ENCODE data around the gene MCOLN2. TPM values are rescaled to one million over a fixed set of nuclear protein-coding genes. Genes with fewer than 3 reads are reported as not detected.
A peak's percentile ranks its signal among the peaks of the same experiment; 100 is the strongest.

The MCOLN2 gene
- total RNA-seq, 1 donor from 2014 or later = 0.11 TPM

- H3K79me2 ChIP-seq (ENCODE audit: low read depth) = no peaks in the 10 kb centered on the region
- H3F3A ChIP-seq (ENCODE audit: low read depth) = peaks cover 11% of the 10 kb centered on the region
- H3K27ac Mint-ChIP-seq = no peak overlapping the region
- peaks cover 13% of the 10 kb centered on the region for H3K4me1 Mint-ChIP-seq
- no peak for DNase-seq (ENCODE audit: low spot score)
- H2AFZ ChIP-seq (replicated peaks) = no peak overlapping the region
- H3K4me2 ChIP-seq = no peak overlapping the region
- no peak overlapping the region for H3K9ac ChIP-seq
- no peak overlapping the region for H3K4me3 ChIP-seq
- peaks cover 67% of the 10 kb centered on the region for H3K27me3 ChIP-seq
- TF ChIP-seq EZH2 (IDR thresholded peaks at IDR 0.05) (no peak), EZH2phosphoT487 (IDR thresholded peaks at IDR 0.05) (no peak)
- TF ChIP-seq, protein P1, sequence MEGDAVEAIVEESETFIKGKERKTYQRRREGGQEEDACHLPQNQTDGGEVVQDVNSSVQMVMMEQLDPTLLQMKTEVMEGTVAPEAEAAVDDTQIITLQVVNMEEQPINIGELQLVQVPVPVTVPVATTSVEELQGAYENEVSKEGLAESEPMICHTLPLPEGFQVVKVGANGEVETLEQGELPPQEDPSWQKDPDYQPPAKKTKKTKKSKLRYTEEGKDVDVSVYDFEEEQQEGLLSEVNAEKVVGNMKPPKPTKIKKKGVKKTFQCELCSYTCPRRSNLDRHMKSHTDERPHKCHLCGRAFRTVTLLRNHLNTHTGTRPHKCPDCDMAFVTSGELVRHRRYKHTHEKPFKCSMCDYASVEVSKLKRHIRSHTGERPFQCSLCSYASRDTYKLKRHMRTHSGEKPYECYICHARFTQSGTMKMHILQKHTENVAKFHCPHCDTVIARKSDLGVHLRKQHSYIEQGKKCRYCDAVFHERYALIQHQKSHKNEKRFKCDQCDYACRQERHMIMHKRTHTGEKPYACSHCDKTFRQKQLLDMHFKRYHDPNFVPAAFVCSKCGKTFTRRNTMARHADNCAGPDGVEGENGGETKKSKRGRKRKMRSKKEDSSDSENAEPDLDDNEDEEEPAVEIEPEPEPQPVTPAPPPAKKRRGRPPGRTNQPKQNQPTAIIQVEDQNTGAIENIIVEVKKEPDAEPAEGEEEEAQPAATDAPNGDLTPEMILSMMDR (IDR thresholded peaks at IDR 0.05) = no peak
- H3K9me3 ChIP-seq (ENCODE audit: low read depth) = no peaks in the 10 kb centered on the region
- H3K9me3 Mint-ChIP-seq = peaks cover 11% of the 10 kb centered on the region
- no peaks in the 10 kb centered on the region for H3K36me3 ChIP-seq
- no peaks in the 10 kb centered on the region for H3K36me3 Mint-ChIP-seq
- H4K20me1 ChIP-seq (ENCODE audit: low read depth) = peaks cover 14% of the 10 kb centered on the region
- H3K27ac ChIP-seq = no peak overlapping the region
- H3K4me3 Mint-ChIP-seq = no peak overlapping the region
- H3K4me1 ChIP-seq = no peaks in the 10 kb centered on the region
- H3K27me3 Mint-ChIP-seq (ENCODE audit: insufficient read depth, low read depth) = peaks cover 33% of the 10 kb centered on the region
Observed at GRCh38 chr1:85001742-85002141, 4.8 kb upstream of the MCOLN2 start.

DNA sequence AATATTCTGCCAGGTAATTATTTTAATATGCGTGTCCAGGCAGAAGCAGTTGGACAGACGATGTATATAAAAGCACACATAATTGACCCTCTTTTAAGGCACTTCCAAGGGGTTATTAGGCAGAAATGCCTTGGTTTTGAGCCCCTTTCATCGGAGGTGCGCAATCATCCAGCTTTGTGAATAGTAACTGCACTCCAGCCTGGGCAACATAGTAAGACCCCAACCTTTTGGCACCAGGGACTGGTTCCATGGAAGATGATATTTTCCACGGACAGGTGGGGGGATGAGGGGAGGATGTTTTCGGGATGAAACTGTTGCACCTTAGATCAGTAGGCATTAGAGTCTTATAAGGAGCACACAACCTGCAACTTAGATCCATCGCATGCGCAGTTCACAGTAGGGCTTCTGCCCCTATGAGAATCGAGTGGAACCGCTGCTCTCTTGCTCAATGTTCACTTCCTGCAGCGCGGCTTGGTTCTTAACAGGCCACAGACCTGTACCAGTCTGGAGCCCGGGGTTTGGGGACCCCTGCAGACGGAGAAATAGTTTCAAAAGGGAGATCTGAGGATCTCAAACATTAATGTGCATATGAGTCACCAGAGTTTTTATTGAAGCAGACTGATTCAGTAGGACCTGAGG is 1.8 kb upstream of the MCOLN2 start:
- Histone ChIP-seq H3F3A (ENCODE audit: low read depth) (peaks cover 11% of the 10 kb centered on the region), H3K9ac (no peak overlapping the region), H3K27ac (no peak overlapping the region), H3K79me2 (ENCODE audit: low read depth) (no peaks in the 10 kb centered on the region), H3K36me3 (no peaks in the 10 kb centered on the region), H3K4me1 (no peaks in the 10 kb centered on the region), H3K4me2 (peak overlapping the region; percentile 97), H3K4me3 (peak overlapping the region; percentile 66), H2AFZ (replicated peaks) (no peak overlapping the region), H4K20me1 (ENCODE audit: low read depth) (peaks cover 14% of the 10 kb centered on the region), H3K27me3 (peaks cover 97% of the 10 kb centered on the region), H3K9me3 (ENCODE audit: low read depth) (no peaks in the 10 kb centered on the region)
- peaks cover 13% of the 10 kb centered on the region for H3K9me3 Mint-ChIP-seq
- peaks cover 52% of the 10 kb centered on the region for H3K27me3 Mint-ChIP-seq (ENCODE audit: insufficient read depth, low read depth)
- TF ChIP-seq EZH2phosphoT487 (IDR thresholded peaks at IDR 0.05) = no peak
- no peak for TF ChIP-seq EZH2 (IDR thresholded peaks at IDR 0.05)
- TF ChIP-seq, protein P1 (IDR thresholded peaks at IDR 0.05) = no peak
- no peaks in the 10 kb centered on the region for H3K36me3 Mint-ChIP-seq
- H3K4me3 Mint-ChIP-seq = peak overlapping the region; percentile 92
- no peak overlapping the region for H3K27ac Mint-ChIP-seq
- DNase-seq (ENCODE audit: low spot score) = peak; percentile 37
- peaks cover 13% of the 10 kb centered on the region for H3K4me1 Mint-ChIP-seq

DNA sequence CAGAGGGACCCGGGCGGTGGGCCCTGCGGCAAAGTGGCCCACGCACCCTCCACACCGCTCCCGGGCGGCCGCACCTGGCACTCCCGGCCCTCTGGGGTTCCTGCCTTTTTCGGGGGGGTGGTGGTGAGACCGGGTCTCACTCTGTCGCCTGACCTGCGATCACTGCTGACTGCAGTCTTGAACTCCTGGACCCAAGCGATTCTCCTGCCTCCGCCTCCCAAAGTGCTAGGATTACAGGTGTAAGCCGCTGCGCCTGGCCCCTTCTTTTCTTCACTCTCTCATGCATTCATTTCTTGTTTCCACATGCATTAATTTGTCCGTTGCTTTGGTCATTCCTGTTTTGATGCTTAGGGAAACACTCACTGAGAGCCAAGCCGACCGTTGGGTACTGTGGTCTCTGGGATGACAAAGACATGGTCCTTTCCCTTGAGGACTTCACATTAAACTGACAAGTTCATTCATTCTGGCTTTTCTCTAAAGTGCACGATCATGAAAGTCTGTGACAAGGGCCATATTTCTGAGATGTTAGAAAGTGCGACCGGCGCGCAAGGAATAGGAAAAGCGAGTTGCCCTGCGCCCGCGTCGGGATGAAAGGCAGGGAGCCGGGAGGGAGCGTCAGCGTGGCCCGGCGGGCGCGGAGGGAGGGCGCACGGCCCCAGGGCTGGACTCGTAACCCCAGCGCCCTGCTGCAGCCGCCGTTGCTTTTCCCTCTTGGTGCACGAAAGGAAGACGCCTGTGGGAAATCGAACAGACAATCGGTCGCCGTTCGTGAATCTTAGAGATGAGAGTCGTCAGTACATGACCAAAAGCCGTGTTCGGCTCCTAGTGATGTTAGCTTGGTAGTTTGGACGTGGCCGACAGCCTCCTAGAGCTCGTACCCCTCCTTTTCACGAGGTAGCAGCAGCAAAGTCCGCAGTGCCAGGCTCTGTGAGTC is 1.0 kb upstream of the MCOLN2 start:
- H3K27me3 ChIP-seq = peaks cover 92% of the 10 kb centered on the region
- peaks cover 11% of the 10 kb centered on the region for H3K9me3 Mint-ChIP-seq
- no peak overlapping the region for H3K27ac ChIP-seq
- no peaks in the 10 kb centered on the region for H3K4me1 ChIP-seq
- H3K4me3 Mint-ChIP-seq = peak overlapping the region; percentile 92
- H3K4me2 ChIP-seq = peak overlapping the region; percentile 97
- H4K20me1 ChIP-seq (ENCODE audit: low read depth) = peaks cover 14% of the 10 kb centered on the region
- H3K4me3 ChIP-seq = peak overlapping the region; percentile 66
- peaks cover 52% of the 10 kb centered on the region for H3K27me3 Mint-ChIP-seq (ENCODE audit: insufficient read depth, low read depth)
- peak overlapping the region; percentile 92 for H2AFZ ChIP-seq (replicated peaks)
- H3K9ac ChIP-seq = no peak overlapping the region
- H3K4me1 Mint-ChIP-seq = peaks cover 13% of the 10 kb centered on the region
- no peaks in the 10 kb centered on the region for H3K36me3 ChIP-seq
- peak overlapping the region; percentile 65 for H3K27ac Mint-ChIP-seq
- peaks cover 11% of the 10 kb centered on the region for H3F3A ChIP-seq (ENCODE audit: low read depth)
- no peaks in the 10 kb centered on the region for H3K36me3 Mint-ChIP-seq
- H3K79me2 ChIP-seq (ENCODE audit: low read depth) = no peaks in the 10 kb centered on the region
- DNase-seq (ENCODE audit: low spot score) = peak; percentile 64
- TF ChIP-seq, protein P1 (IDR thresholded peaks at IDR 0.05) = no peak
- TF ChIP-seq EZH2phosphoT487 (IDR thresholded peaks at IDR 0.05) (peak; percentile 93), EZH2 (IDR thresholded peaks at IDR 0.05) (peak; percentile 100)
- no peaks in the 10 kb centered on the region for H3K9me3 ChIP-seq (ENCODE audit: low read depth)

All from neural progenitor cell (in vitro differentiated cells).